HepG2 (cell line): Measurements from ENCODE around the gene C17orf58. TPM values are rescaled to one million over a fixed set of nuclear protein-coding genes. Genes with fewer than 3 reads are reported as not detected.
"Not testable (repeated sequence)": the region's sequence is repeated elsewhere in the genome, so short reads cannot be mapped to it uniquely, and the experiment has no call there.

Source experiments
- ATAC-seq: fragments of 200-7000 bp; cut with Tn5 transposase; 3 replicates; pipeline ENCODE4 v1.9.1; 2020; ENCODE audit warnings: mild to moderate bottlenecking, moderate library complexity
- BruUV-seq: library from RNA; stranded (reverse); fragments of 400-500 nt; replicated peaks from 2 replicates; lab custom pipeline; 2021; lab: Mats Ljungman, UMichigan
- CTCF ChIA-PET: fragments of 300-600 bp; formaldehyde crosslinking; extraction: SDS; loops from one replicate; lab custom pipeline; 2021; ENCODE audit warnings: low total read pairs, inconsistent platforms, low intra/inter-chr PET ratio; lab: Yijun Ruan, JAX
- POLR2A ChIA-PET: fragments of 350-600 bp; sonication (Branson Sonifier 250); formaldehyde crosslinking; loops from one replicate; lab custom pipeline; 2020; ENCODE audit warnings: antibody characterized with exemption, inconsistent platforms; lab: Yijun Ruan, JAX
- DNase-seq: peaks from one replicate; pipeline ENCODE4 v3.0.0-alpha.2; 2015; ENCODE audit warnings: low spot score
- FAIRE-seq: peaks from 3 replicates; lab custom pipeline; 2011; peaks lifted over from hg19 to GRCh38; lab: Jason Lieb, UNC
- H2AFZ ChIP-seq: one replicate; pipeline ENCODE4 v1.6.1; 2011; ENCODE audit warnings: low read length, inconsistent platforms
- H3K27ac ChIP-seq: fragments of 300-600 bp; 3 replicates; pipeline ENCODE4 v1.8.0; 2011; ENCODE audit warnings: mixed run types, mild to moderate bottlenecking, mixed read lengths, low read length, inconsistent platforms; ENCODE audit not compliant: insufficient read depth; ENCODE audit errors: extremely low read length
- H3K27me3 ChIP-seq, 2 experiments: fragments of 200-600 bp in 1 of 2; 2 replicates in 1 of 2; 3 replicates in 1 of 2; pipeline versions ENCODE4 v1.6.0 to v1.8.0; 2011; ENCODE audit warnings: low read length in 2 of 2, mild to moderate bottlenecking in 2 of 2, moderate library complexity in 2 of 2, inconsistent platforms in 1 of 2; ENCODE audit not compliant: insufficient read depth in 2 of 2, control insufficient read depth in 1 of 2
- H3K36me3 ChIP-seq, 2 experiments: fragments of 200-600 bp in 1 of 2; replicated peaks in 1 of 2; 2 replicates in 1 of 2; 3 replicates in 1 of 2; pipeline versions ENCODE4 v1.5.1 to v1.8.0; 2011; ENCODE audit warnings: low read length in 2 of 2, inconsistent platforms in 1 of 2; ENCODE audit not compliant: insufficient read depth in 2 of 2, control insufficient read depth in 1 of 2
- H3K4me1 ChIP-seq: 2 replicates; pipeline ENCODE4 v1.5.1; 2012; ENCODE audit warnings: low read length, inconsistent platforms; ENCODE audit not compliant: insufficient read depth
- H3K4me2 ChIP-seq: 2 replicates; pipeline ENCODE4 v1.6.0; 2011; ENCODE audit warnings: low read depth, low read length, inconsistent platforms
- H3K4me3 ChIP-seq, 3 experiments: fragments of 200-600 bp in 1 of 3; sonication (generic), shearing (Covaris generic) in 1 of 3; replicated peaks in 1 of 3; 2 replicates each; pipeline ENCODE4 v1.5.1; 2011 to 2016; ENCODE audit warnings: low read length in 3 of 3, inconsistent platforms in 2 of 3, low read depth in 2 of 3, mild to moderate bottlenecking in 2 of 3, control low read depth in 1 of 3, mixed read lengths in 1 of 3; ENCODE audit not compliant: insufficient read depth in 1 of 3
- H3K79me2 ChIP-seq: one replicate; pipeline ENCODE4 v1.6.1; 2011; ENCODE audit warnings: low read length, inconsistent platforms; ENCODE audit not compliant: insufficient read depth
- H3K9ac ChIP-seq: 2 replicates; pipeline ENCODE4 v1.6.0; 2011; ENCODE audit warnings: mild to moderate bottlenecking, low read depth, low read length, inconsistent platforms; ENCODE audit not compliant: insufficient read depth
- H3K9me3 ChIP-seq: 2 replicates; pipeline ENCODE4 v1.5.1; 2012; ENCODE audit warnings: mild to moderate bottlenecking, low read length
- H4K20me1 ChIP-seq: 2 replicates; pipeline ENCODE4 v1.6.0; 2011; ENCODE audit warnings: inconsistent platforms, mild to moderate bottlenecking, low read length, moderate library complexity; ENCODE audit not compliant: insufficient read depth
- CBFB ChIP-seq: sonication (generic); formaldehyde crosslinking; IDR thresholded peaks from 2 replicates; pipeline ENCODE4 v1.4.0; 2020; ENCODE audit warnings: missing genetic modification reagents
- MXD4 ChIP-seq: IDR thresholded peaks from 2 replicates; pipeline ENCODE4 v1.6.1; 2016; ENCODE audit warnings: mild to moderate bottlenecking, missing biosample characterization, missing genetic modification reagents
- NKX3-1 ChIP-seq: sonication (generic); formaldehyde crosslinking; IDR thresholded peaks from 2 replicates; pipeline ENCODE4 v1.5.0; 2020; ENCODE audit warnings: missing genetic modification reagents
- ZNF496 ChIP-seq: sonication (generic); formaldehyde crosslinking; IDR thresholded peaks from 2 replicates; pipeline ENCODE4 v1.8.1; 2023; ENCODE audit warnings: mild to moderate bottlenecking, moderate library complexity, missing genetic modification reagents; ENCODE audit not compliant: insufficient replicate concordance
- ZSCAN31 ChIP-seq: sonication (generic); formaldehyde crosslinking; IDR thresholded peaks from 2 replicates; pipeline ENCODE4 v1.5.0; 2020; ENCODE audit warnings: low read depth, mild to moderate bottlenecking, missing genetic modification reagents
- WGBS: methylation state at CpG from one replicate; pipeline ENCODE4 v1.1.6; 2017; ENCODE audit warnings: low lambda C conversion rate; 5-methylcytosine and 5-hydroxymethylcytosine counted together
- in situ Hi-C: cut with HindIII; loops from 2 replicates; pipeline ENCODE4 v1.10.0; 2017; ENCODE audit warnings: low pct_unique_long_range_greater_than_20kb; ENCODE audit not compliant: extremely low pct_ligation_motif_present
- intact Hi-C: fragments of 100-400 bp; cut with micrococcal nuclease; formaldehyde crosslinking; loops from one replicate; pipeline ENCODE4 v1.10.0; 2022; ENCODE audit not compliant: unreplicated experiment
- polyA plus RNA-seq, 8 experiments: library from polyadenylated mRNA; depleted of rRNA in 3 of 8; stranded (reverse) in 7 of 8; unstranded in 1 of 8; fragments of >200 nt; fragmentation: Illumina TruSeq in 4 of 8; extraction: Trizol in 4 of 8; gene quantifications; 2 replicates each; pipeline versions ENCODE4 v1.2.1 to v1.2.3, GENCODE V29; 2011 to 2016; ENCODE audit warnings: low read depth in 4 of 8, missing spikeins in 1 of 8, mixed read lengths in 1 of 8; ENCODE audit not compliant: insufficient read depth in 1 of 8
- total RNA-seq, 5 experiments: library from RNA; depleted of rRNA; stranded (reverse); fragments of >200 nt; fragmentation: Illumina TruSeq; extraction: Trizol; gene quantifications; 2 replicates each; pipeline ENCODE4 v1.2.3, GENCODE V29; 2016; ENCODE audit warnings: low read depth in 1 of 5
- TF ChIP-seq, protein P1 (sequence below): IDR thresholded peaks from 2 replicates; pipeline ENCODE4 v1.6.1; 2016; ENCODE audit warnings: missing compliant biosample characterization, missing genetic modification reagents, borderline replicate concordance
- TF ChIP-seq, protein P2 (sequence below): sonication (generic); formaldehyde crosslinking; IDR thresholded peaks from 2 replicates; pipeline ENCODE4 v1.8.1; 2023; ENCODE audit warnings: mild to moderate bottlenecking, missing genetic modification reagents, borderline replicate concordance

C17orf58 gene
- total and polyA plus RNA-seq, 2 of the 13 experiments (the other 11 are each of a cell fraction or from before 2014, with no cell fraction given), result 15.6 to 15.8 TPM

DNA sequence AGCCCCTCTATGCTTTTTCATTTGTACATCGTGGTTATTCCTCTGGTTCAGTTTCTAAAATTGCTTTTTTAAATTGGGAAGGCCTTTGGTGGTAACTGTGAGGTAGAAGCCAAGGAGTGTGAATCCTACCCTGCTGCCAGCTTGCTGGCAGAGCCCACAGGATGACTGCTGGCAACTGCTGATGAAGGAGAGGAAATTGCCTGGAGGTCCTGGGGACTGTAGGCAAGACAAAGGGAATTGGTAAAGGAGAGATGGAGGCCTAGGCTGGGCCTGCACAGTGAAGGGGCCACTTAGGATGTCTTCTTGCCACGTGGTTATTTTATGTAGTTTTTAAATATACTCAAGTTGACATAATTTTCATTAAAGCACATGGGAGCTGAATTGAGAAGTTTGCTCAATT is 15.8 kb downstream of the C17orf58 start (continued):
- TF ChIP-seq, protein P1, sequence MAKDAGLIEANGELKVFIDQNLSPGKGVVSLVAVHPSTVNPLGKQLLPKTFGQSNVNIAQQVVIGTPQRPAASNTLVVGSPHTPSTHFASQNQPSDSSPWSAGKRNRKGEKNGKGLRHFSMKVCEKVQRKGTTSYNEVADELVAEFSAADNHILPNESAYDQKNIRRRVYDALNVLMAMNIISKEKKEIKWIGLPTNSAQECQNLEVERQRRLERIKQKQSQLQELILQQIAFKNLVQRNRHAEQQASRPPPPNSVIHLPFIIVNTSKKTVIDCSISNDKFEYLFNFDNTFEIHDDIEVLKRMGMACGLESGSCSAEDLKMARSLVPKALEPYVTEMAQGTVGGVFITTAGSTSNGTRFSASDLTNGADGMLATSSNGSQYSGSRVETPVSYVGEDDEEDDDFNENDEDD (CRISPR knock-in tag), result no peak
- TF ChIP-seq ZNF496 (no peak), MXD4 (no peak)

DNA sequence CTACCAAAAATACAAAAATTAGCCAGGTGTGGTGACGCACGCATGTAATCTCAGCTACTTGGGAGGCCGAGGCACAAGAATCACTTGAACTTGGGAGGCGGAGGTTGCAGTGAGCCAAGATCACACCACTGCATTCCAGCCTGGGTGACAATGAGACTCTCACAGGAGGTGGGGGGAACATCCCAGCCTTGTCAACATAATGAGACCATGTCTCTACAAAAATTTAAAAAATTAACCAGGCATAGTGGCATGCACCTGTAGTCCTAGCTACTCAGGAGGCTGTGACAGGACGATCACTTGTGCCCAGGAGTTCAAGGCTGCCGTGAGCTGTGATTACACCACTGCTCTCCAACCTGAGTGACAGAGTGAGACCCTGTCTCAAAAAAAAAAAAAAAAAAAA is 20.0 kb downstream of the C17orf58 start:
- H3K27me3 ChIP-seq, H4K20me1 ChIP-seq, FAIRE-seq, BruUV-seq, DNase-seq, H3K9ac ChIP-seq, intact Hi-C loops, CTCF ChIA-PET, H3K4me2 ChIP-seq, H3K27ac ChIP-seq, H3K79me2 ChIP-seq, ATAC-seq, POLR2A ChIA-PET, H3K9me3 ChIP-seq, H3K4me3 ChIP-seq, H3K4me1 ChIP-seq, H2AFZ ChIP-seq: not testable (repeated sequence)
- peaks cover 3 to 25% of the 10 kb centered on the region in 2 experiments; a peak in 3 of 5 replicates for H3K36me3 ChIP-seq
- 96% methylated on average over 6 of the region's 6 CpGs for WGBS
- in situ Hi-C loops, result loop anchor here (10.0 kb wide), 1 partner anchor 478 kb away; the partner anchor contains the start of gene WIPI1

DNA sequence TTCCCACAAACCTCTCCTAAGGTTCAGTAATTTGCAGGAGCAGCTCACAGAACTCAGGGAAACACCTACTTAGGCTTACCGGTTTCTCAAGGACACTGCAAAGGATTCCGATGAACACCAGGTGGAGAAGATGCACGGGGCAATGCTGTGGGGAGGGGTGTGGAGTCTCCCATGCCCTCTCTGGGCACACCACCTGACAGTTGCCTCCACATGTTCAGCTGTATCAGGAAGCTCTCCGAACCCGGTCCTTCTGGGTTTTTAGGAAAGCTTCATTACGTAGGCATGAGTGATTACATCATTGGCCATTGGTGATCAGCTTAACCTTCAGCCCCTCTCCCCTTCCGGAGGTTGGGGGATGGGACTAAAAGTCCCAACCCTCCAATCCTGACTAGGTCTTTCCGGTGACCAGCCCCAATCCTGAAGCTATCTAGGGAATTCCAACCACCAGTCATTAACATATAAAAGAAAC is 21.6 kb downstream of the C17orf58 start:
- no peaks in the 10 kb centered on the region for H4K20me1 ChIP-seq
- H3K27me3 ChIP-seq, result no peaks in the 10 kb centered on the region
- no peaks in the 10 kb centered on the region for H3K79me2 ChIP-seq
- FAIRE-seq, result no peak
- no peak for TF ChIP-seq NKX3-1 (CRISPR knock-in tag)
- TF ChIP-seq, protein P2, sequence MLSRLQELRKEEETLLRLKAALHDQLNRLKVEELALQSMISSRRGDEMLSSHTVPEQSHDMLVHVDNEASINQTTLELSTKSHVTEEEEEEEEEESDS (CRISPR knock-in tag), result no peak
- TF ChIP-seq CBFB (CRISPR knock-in tag), result no peak
- no peak for TF ChIP-seq ZSCAN31 (CRISPR knock-in tag)
- no TSS peak for BruUV-seq
- no peak overlapping the region for H3K9ac ChIP-seq
- no peak overlapping the region for H3K27ac ChIP-seq
- no peak overlapping the region for H3K4me3 ChIP-seq
- intact Hi-C loops (no loop called here), in situ Hi-C loops (loop anchor here (10.0 kb wide), 1 partner anchor 480 kb away; the partner anchor contains the start of gene WIPI1)
- peaks cover 4 to 25% of the 10 kb centered on the region in 2 experiments; a peak in 3 of 5 replicates for H3K36me3 ChIP-seq
- DNase-seq, result no peak
- H3K9me3 ChIP-seq, result no peaks in the 10 kb centered on the region
- 81% methylated on average over 8 of the region's 8 CpGs for WGBS
- no peak overlapping the region for H3K4me2 ChIP-seq
- ATAC-seq, result no peak; the same call in 2 of the 3 replicates
- no peak overlapping the region for H2AFZ ChIP-seq
- ChIA-PET CTCF (no interaction called here), POLR2A (interaction anchor here (0.6 kb wide), 1 partner anchor 247 kb away, joined by 3 read pairs; no protein-coding TSS in a partner anchor)
- peaks cover 7% of the 10 kb centered on the region; the same call in 1 of the 2 replicates for H3K4me1 ChIP-seq
